Anterior cingulate cortex (tissue), 58 donors: ENCODE measurements around the gene SLC18A3.

Experiments
- DNase-seq, 58 donors: peaks; one replicate each; lab custom pipeline; 2025; lab: John Stamatoyannopoulos, UW

The SLC18A3 gene

GRCh38 chr10:49622426-49623425 is 12.6 kb downstream of the SLC18A3 start:
- no peak for DNase-seq

GRCh38 chr10:49624629-49625028 is 14.5 kb downstream of the SLC18A3 start:
- DNase-seq = no peak

- DNase-seq = no peak
These were observed 15.3 kb downstream of the SLC18A3 start for GRCh38 chr10:49625411-49625810.

GRCh38 chr10:49627038-49627437 is 16.9 kb downstream of the SLC18A3 start:
- DNase-seq = no peak

GRCh38 chr10:49627644-49628247 is 17.6 kb downstream of the SLC18A3 start:
- DNase-seq = no peak

- no peak for DNase-seq
These were observed 18.5 kb downstream of the SLC18A3 start for GRCh38 chr10:49628599-49628998.

- DNase-seq = no peak
These were observed 19.3 kb downstream of the SLC18A3 start for GRCh38 chr10:49629431-49629881.

GRCh38 chr10:49631975-49632374 is 21.9 kb downstream of the SLC18A3 start:
- DNase-seq = no peak

- DNase-seq = no peak
These were observed 22.6 kb downstream of the SLC18A3 start for GRCh38 chr10:49632406-49633317.

- no peak for DNase-seq
These were observed 23.4 kb downstream of the SLC18A3 start for GRCh38 chr10:49633327-49634068.

GRCh38 chr10:49634069-49634660 is 24.1 kb downstream of the SLC18A3 start:
- no peak for DNase-seq

GRCh38 chr10:49642311-49642710 is 32.2 kb downstream of the SLC18A3 start:
- no peak for DNase-seq

- DNase-seq = no peak
These were observed 33.3 kb downstream of the SLC18A3 start for GRCh38 chr10:49643241-49644034.

GRCh38 chr10:49644035-49644646 is 34.0 kb downstream of the SLC18A3 start:
- DNase-seq = no peak

GRCh38 chr10:49645417-49645816 is 35.3 kb downstream of the SLC18A3 start:
- no peak for DNase-seq

- no peak for DNase-seq
These were observed 36.1 kb downstream of the SLC18A3 start for GRCh38 chr10:49645871-49646870.

- no peak for DNase-seq
These were observed 37.4 kb downstream of the SLC18A3 start for GRCh38 chr10:49647554-49647953.
